Parathyroid adenoma (tissue), 2 donors: Measurements from ENCODE around the gene TK1.
"Not testable (repeated sequence)": the region's sequence is repeated elsewhere in the genome, so short reads cannot be mapped to it uniquely, and the experiment has no call there.

Experiments
- H2AFZ ChIP-seq: fragments of 300-600 bp; sonication (generic); one replicate; pipeline ENCODE4 v1.7.0; 2017; ENCODE audit warnings: antibody characterized with exemption, mild to moderate bottlenecking
- H3K27ac ChIP-seq: fragments of 300-600 bp; sonication (generic); one replicate; pipeline ENCODE4 v1.7.0; 2017
- H3K27me3 ChIP-seq: fragments of 300-600 bp; sonication (generic); one replicate; pipeline ENCODE4 v1.7.0; 2017; ENCODE audit warnings: low read length; ENCODE audit not compliant: control insufficient read depth, insufficient read depth
- H3K36me3 ChIP-seq: fragments of 300-600 bp; sonication (generic); one replicate; pipeline ENCODE4 v1.7.0; 2017; ENCODE audit warnings: low read length; ENCODE audit not compliant: control insufficient read depth, insufficient read depth
- H3K4me1 ChIP-seq: fragments of 300-600 bp; sonication (generic); one replicate; pipeline ENCODE4 v1.7.0; 2017; ENCODE audit warnings: control low read depth
- H3K4me2 ChIP-seq: fragments of 300-600 bp; sonication (generic); one replicate; pipeline ENCODE4 v1.7.0; 2017; ENCODE audit warnings: low read length
- H3K4me3 ChIP-seq: fragments of 300-600 bp; sonication (generic); one replicate; pipeline ENCODE4 v1.7.0; 2017; ENCODE audit warnings: low read depth, low read length
- H3K79me2 ChIP-seq: fragments of 300-600 bp; sonication (generic); one replicate; pipeline ENCODE4 v1.7.0; 2017; ENCODE audit warnings: control low read depth
- H3K9ac ChIP-seq: fragments of 300-600 bp; sonication (generic); one replicate; pipeline ENCODE4 v1.7.0; 2017; ENCODE audit warnings: mild to moderate bottlenecking
- H3K9me3 ChIP-seq: fragments of 300-600 bp; sonication (generic); one replicate; pipeline ENCODE4 v1.7.0; 2017; ENCODE audit warnings: low read length; ENCODE audit not compliant: control insufficient read depth
- TF ChIP-seq, protein P1 (sequence below): fragments of 300-600 bp; sonication (generic); IDR thresholded peaks from one replicate; pipeline ENCODE4 v1.7.0; 2017; ENCODE audit warnings: antibody characterized with exemption, mild to moderate bottlenecking
- donor health status: primary hyperparathyroidism.

Gene TK1, protein sequence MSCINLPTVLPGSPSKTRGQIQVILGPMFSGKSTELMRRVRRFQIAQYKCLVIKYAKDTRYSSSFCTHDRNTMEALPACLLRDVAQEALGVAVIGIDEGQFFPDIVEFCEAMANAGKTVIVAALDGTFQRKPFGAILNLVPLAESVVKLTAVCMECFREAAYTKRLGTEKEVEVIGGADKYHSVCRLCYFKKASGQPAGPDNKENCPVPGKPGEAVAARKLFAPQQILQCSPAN

DNA sequence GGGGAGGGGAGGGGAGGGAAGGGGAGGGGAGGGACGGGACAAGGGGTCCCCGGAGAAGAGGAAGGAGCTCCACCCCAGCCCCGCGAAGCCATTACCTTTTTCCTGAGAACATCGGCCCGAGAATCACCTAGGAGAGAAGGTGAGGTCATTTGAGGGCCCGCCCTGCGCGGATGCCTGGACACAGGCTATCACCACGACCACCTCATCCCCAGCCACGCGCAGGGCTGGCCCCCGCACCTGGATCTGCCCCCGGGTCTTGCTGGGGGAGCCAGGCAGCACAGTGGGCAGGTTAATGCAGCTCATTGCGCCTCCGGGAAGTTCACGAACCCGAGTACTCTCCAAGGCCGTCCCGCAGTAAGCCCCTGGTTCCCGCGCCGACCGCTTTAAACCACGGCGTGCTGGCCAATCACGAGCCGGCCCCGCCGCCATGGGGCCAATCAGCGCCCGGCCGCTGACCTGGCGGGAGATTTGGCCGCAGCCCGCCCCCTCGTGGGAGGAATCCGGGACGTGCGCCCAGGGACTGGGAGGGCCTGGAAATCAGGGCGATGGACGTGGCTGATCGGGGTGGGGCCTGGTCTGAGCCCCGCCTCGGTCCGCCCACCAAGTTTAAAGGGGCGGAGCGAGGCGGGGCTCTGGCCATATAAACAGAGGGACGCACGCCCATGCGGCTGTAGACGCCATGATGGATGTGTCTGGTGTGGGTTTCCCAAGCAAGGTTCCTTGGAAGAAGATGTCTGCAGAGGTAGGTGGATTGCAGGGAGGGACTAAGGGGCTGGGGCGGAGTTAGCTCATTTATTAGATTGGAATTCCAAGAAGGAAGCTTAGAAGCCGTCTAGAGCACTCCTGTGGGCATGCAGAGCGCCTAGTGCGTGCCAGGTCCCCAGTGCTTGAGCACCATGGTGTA, at the start of gene TK1, which contains the start of gene AFMID:
Gene TK1 (minus strand): TSS at position 361 of the 904 bp plus-strand sequence. CDS start 58 bp downstream, at position 303.
Gene AFMID (plus strand): TSS at position 671 of the 904 bp plus-strand sequence. CDS start 9 bp downstream, at position 680.
- Histone ChIP-seq H3K9ac (no peak within 1 kb of the TSS), H3K9me3 (no peaks in the 10 kb centered on the region), H3K4me1 (no peaks in the 10 kb centered on the region), H3K4me3 (peak within 1 kb of the TSS; percentile 64), H3K79me2 (peaks cover 3% of the 10 kb centered on the region), H3K36me3 (no peaks in the 10 kb centered on the region), H2AFZ (peak within 1 kb of the TSS; percentile 91), H3K4me2 (peak within 1 kb of the TSS; percentile 98), H3K27ac (no peak within 1 kb of the TSS), H3K27me3 (no peaks in the 10 kb centered on the region)
- TF ChIP-seq, protein P1, sequence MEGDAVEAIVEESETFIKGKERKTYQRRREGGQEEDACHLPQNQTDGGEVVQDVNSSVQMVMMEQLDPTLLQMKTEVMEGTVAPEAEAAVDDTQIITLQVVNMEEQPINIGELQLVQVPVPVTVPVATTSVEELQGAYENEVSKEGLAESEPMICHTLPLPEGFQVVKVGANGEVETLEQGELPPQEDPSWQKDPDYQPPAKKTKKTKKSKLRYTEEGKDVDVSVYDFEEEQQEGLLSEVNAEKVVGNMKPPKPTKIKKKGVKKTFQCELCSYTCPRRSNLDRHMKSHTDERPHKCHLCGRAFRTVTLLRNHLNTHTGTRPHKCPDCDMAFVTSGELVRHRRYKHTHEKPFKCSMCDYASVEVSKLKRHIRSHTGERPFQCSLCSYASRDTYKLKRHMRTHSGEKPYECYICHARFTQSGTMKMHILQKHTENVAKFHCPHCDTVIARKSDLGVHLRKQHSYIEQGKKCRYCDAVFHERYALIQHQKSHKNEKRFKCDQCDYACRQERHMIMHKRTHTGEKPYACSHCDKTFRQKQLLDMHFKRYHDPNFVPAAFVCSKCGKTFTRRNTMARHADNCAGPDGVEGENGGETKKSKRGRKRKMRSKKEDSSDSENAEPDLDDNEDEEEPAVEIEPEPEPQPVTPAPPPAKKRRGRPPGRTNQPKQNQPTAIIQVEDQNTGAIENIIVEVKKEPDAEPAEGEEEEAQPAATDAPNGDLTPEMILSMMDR = peak; percentile 92

GRCh38 chr17:78235885-78236284, 49.0 kb upstream of the TK1 start:
- Histone ChIP-seq H3K79me2 (no peaks in the 10 kb centered on the region), H3K27ac (no peak overlapping the region), H2AFZ (no peak overlapping the region), H3K9ac (no peak overlapping the region), H3K27me3 (peaks cover 7% of the 10 kb centered on the region), H3K4me1 (no peaks in the 10 kb centered on the region), H3K4me3 (no peak overlapping the region), H3K4me2 (no peak overlapping the region), H3K36me3 (no peaks in the 10 kb centered on the region), H3K9me3 (no peaks in the 10 kb centered on the region)
- TF ChIP-seq, protein P1 = no peak

DNA sequence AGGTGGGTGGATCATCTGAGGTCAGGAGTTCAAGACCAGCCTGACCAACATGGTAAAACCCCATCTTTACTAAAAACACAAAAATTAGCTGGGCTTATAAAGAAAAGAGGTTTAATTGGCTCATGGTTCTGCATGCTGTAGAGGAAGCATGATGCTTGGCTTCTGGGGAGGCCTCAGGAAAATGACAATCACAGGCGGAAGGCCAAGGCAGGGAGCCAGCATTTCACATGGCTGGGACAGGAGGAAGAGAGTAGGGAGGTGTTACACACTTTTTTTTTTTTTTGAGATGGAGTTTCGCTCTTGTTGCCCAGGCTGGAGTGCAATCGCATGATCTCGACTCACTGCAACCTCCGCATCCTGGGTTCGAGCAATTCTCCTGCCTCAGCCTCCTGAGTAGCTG, 48.2 kb upstream of the TK1 start:
- not testable (repeated sequence) for H3K27ac ChIP-seq, H3K9me3 ChIP-seq, H3K79me2 ChIP-seq, H3K27me3 ChIP-seq, H3K4me1 ChIP-seq, H3K36me3 ChIP-seq, H3K4me3 ChIP-seq, H3K4me2 ChIP-seq, H2AFZ ChIP-seq, H3K9ac ChIP-seq

DNA sequence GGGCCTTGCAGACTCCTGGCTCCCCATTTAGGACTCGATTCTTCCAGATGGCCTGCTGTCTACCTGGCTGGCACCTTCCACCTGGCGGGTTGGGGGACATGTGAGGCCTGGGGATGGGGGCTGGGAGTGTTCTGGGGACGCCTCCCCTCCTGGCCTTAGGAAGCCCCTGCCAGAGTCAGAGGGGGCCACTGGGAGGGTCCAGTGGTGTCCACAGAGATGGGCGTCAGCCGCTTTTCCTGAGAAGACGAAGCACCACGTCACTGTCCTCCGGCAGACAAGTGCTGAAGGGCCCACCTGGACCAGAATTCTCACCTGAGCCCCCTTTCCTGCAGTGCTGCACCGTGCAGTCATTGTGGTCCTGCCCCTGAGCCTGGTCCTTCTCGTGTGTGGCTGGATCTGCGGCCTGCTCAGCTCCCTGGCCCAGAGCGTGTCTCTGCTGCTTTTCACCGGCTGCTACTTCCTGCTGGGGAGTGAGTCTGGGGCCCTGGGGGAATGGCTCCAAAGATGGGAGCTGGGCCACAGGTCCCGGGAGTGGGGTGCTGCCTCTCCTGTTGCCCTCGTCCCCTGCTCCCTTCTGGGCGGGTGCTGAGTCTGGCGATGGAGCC, 47.5 kb upstream of the TK1 start:
- Histone ChIP-seq H3K4me2 (no peak overlapping the region), H3K4me1 (no peaks in the 10 kb centered on the region), H3K9me3 (no peaks in the 10 kb centered on the region), H3K4me3 (no peak overlapping the region), H3K27me3 (peaks cover 7% of the 10 kb centered on the region), H3K27ac (no peak overlapping the region), H3K9ac (no peak overlapping the region), H3K36me3 (no peaks in the 10 kb centered on the region), H2AFZ (no peak overlapping the region), H3K79me2 (no peaks in the 10 kb centered on the region)
- TF ChIP-seq, protein P1 = no peak

DNA sequence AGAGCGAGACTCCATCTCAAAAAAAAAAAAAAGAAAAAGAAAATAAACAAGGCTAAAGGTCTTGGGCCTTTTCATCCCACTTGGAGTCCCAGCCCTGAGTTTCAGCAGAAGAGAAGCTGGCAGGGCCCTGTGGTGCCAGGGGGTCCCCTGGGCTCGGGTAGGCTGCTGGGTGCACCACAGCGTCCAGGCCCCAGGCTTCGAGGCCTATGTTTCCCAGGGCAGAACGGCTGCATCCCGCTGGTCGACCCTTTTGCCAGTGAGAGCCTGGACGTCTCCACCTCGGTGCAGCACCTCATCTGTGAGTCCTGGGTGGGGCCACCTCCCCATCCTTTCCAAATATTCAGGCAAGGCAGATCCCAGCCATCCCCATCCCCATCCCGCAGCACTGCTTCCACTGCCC, 46.8 kb upstream of the TK1 start:
- TF ChIP-seq, protein P1 = no peak
- Histone ChIP-seq H3K27ac (no peak overlapping the region), H3K4me1 (no peaks in the 10 kb centered on the region), H2AFZ (no peak overlapping the region), H3K4me3 (no peak overlapping the region), H3K36me3 (no peaks in the 10 kb centered on the region), H3K4me2 (no peak overlapping the region), H3K9me3 (no peaks in the 10 kb centered on the region), H3K9ac (no peak overlapping the region), H3K27me3 (peaks cover 7% of the 10 kb centered on the region), H3K79me2 (no peaks in the 10 kb centered on the region)
